ENCODE data around the gene SPC24.
A peak's percentile ranks its signal among the peaks of the same experiment; 100 is the strongest.

The SPC24 gene

GRCh38 chr19:11155373-11156120, at the start of gene SPC24:
SPC24 (minus strand) TSS chr19:11155782; CDS start chr19:11155776, 6 bp downstream.
- DNase-seq: peak; percentile 93

- DNase-seq: no peak
Observed at GRCh38 chr19:11204943-11205349, 49.4 kb upstream of the SPC24 start.

DNA sequence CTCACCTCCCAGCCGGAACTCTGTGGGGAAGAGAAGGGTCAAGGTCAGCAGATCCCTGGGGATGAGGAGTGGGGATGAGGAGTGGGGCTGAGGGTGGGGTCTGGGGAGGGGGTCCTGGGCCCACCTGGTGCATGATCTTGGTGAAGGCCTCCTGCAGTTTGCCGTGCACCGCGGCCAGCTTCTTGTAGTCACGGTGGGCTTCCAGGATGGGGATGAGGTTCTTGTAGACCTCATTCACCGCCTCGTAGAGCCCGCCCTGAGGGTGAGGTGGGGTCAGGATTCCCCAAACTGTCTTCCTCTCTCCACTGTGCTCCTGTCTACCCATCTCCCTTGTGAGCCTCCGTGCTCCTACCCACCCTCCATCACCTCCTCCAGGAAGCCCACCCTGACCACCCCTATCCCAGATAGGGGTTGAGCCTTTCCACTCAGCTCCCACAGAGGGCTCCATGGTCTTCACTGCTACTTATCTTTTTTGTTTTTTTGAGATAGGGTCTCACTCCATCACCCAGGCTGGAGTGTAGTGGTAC, 48.6 kb upstream of the SPC24 start:
- DNase-seq: no peak

GRCh38 chr19:11203194-11204075, 47.9 kb upstream of the SPC24 start:
- DNase-seq: no peak

DNA sequence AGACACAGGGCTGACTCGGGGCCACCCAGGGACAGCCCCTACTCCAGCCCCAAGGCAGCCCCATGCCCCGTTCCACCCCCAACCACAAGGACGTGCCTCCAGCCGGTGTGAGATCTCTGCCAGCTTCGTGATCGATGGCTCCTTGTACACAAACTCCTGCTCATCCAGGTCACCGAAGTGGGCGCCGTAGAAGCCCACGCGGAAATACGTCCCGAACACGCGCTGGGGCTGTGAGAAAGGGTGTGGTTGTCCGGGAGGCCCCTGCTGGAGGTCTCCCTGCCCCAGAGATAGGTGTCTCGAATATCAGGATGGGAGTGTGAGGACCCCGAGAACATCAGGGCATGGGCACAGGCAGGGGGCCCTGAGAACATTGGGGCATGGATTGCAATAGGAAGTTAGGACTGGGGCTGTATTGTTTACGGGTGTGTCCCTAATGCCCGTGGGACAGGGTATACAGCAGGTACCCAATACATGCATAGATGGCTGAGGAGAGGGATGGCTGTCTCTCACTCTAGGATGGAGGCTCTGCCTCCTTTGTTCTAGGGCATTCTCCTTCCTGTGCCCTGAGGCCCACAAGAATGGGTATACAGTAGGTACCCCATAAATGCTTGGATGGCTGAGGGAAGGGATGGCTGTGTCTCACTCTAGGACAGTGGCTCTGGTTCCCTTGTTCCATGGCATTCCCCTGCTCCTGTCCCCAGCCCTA, 47.1 kb upstream of the SPC24 start:
- no peak for DNase-seq

GRCh38 chr19:11201791-11202190, 46.2 kb upstream of the SPC24 start:
- DNase-seq: no peak

GRCh38 chr19:11200931-11201330, 45.3 kb upstream of the SPC24 start:
- DNase-seq: no peak

DNA sequence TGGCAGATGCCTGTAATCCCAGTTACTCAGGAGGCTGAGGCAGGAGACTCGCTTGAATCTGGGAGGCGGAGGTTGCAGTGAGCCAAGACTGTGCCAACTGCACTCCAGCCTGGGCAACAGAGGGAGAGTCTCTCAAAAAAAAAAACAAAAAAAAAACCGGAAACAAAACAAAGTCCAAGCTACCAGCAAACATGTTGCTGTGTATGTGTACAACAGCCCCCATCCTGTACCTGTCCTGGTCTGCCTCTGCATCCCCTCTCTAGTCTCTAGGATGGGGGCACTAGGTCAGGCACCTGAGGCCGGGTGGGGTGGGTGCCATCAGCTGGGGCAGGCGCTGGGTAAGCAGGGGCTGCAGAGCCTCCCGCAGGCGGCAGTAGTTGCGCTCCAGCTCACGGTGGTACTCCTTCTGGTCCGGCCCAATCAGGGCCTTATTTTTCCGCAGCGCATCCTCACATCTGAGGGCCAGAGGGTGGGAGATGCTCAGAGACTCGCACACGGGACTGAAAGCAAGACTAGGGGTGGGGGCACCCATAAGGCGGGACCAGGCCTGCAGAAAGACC, 44.5 kb upstream of the SPC24 start:
- DNase-seq: no peak

GRCh38 chr19:11199517-11199916, 43.9 kb upstream of the SPC24 start:
- no peak for DNase-seq

DNA sequence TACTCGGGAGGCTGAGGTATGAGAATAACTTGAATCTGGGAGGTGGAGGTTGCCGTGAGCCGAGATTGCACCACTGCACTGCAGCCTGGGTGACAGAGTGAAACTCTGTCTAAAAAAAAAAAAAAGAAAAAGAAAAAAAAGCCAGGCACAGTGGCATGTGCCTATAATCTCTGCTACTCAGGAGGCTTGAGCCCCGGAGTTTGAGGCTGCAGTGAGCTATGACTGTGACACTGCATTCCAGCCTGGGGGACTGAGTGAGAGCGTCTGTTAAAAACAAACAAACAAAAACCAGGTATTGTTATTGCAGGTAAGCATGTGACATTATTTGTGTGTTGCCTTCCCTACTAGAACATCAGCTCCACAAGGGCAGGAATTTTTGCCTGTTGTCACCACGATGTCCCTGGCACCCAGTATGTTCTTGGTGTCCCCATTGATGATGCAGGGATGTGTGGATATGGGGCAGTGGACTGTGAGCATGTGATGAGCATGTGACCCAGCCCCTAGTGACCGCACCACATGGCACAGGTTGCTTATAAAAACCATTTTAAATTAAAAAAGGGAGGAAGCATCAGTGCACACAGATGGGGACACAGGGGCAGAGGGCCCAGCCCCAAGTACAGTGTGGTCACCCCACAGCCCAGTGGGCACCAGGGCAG, 43.3 kb upstream of the SPC24 start:
- no peak for DNase-seq

- DNase-seq: no peak
Observed at GRCh38 chr19:11198175-11198534, 42.6 kb upstream of the SPC24 start.

DNA sequence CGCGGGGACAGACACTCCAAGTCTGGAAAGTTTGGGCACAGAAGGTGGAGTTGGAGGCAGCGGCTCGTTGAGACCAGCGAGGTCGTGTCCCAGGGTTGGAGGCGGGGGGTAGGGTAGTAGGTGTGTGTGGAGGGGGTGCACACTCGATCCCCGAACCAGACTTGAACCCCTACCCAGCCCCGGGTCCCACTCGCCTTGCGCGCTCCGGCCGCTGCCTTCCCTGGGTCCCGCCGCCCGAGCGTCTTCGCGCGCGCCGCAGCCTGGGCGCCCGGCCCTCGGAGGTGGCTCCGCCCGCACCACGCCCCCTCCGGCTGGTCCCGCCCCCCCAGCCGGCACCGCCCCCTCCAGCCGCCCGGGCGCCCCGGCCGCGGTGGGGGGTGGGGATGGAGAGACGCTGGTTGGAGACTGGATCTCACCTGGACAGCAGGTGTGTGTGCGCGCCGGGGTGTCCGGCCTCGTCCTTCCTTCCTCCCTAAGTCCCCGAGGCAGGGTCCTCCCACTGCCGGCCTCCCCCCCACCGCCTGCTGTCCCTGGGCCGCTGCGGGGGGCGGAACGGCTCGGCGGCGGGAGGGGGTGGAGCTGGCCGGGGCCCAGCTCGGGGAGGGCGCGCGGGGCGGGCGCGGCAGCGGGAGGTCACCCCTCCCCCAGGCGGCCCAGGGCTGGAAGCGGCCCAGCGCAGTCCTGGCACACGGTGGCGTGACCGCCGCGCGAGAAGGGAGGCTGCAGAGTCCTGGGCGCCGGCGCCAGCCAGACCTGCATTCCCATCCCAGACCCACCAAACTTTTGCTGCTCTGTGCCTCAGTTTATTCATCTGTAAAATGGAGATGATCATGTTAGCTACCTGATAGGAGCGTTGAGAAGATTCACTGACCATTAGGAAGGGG, 42.0 kb upstream of the SPC24 start, which contains the start of gene KANK2:
Gene KANK2 (minus strand): TSS at position 255 of the 884 bp plus-strand sequence. CDS start 3,034 bp downstream, outside the sequence.
- DNase-seq: peak; percentile 59

GRCh38 chr19:11196406-11197287, 41.1 kb upstream of the SPC24 start:
- no peak for DNase-seq

DNA sequence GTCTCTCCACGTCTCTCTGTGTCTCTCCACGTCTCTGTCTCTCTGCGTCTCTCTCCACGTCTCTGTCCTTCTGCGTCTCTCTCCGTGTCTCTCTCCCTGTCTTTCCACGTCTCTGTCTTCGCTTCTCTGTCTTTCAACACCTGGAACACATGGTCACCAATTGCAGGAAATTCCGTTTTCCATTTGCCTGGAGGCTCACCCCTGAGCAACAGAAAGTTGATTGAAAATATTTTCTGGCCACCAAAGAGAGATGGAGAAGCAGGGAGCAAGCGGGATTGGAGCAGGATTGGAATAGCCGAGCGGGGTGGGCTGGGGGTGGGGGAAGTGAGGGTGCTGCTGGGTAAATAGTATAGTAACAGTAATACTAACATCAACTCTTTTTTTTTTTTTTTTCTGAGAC, 40.1 kb upstream of the SPC24 start:
- no peak for DNase-seq

DNA sequence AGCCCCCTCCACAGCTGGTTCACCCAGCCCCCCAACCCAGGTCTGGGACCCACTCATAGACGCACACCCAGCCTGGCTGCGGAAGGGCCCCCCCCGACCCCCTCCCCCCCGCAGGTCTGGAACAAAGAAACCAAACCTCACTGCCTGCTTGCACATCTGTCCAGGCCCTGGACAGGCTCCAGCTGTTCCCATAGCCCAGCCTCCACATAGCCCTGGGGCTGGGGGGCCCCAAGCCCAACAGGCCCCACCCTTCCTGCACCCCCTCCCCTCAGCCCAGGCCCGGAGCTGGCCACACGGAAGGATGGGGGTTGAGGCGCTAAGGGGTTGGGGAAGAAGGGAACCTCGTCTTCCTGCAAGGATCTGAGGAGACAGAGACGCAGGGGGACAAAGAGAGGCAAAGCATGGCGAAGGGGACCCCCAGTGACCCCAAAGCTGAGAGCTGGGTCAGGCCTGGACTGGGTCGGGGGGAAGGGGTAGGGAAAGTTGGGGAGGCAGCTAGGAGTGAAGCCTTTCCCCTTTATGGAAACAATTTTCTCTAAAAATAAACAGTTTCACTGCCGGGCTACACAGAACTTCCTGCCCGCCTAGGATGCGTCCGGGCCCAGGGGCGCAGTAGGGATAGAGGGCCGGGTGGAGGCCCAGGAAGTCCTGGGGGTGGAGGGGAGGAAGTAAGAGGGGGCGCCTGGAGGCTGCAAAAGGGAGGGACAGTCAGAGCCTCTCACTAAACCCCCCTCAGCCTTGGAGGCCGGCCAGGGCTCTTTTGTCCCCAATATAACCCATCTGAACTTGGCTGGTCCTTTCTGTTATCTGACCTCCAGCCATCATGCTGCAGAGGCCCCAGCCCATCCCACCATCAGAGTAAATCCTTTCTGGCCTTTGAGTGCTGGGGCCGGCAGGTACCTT, 39.3 kb upstream of the SPC24 start:
- no peak for DNase-seq

- DNase-seq: no peak
Observed at GRCh38 chr19:11194173-11194572, 38.6 kb upstream of the SPC24 start.

GRCh38 chr19:11192957-11193939, 37.7 kb upstream of the SPC24 start:
- DNase-seq: no peak

DNA sequence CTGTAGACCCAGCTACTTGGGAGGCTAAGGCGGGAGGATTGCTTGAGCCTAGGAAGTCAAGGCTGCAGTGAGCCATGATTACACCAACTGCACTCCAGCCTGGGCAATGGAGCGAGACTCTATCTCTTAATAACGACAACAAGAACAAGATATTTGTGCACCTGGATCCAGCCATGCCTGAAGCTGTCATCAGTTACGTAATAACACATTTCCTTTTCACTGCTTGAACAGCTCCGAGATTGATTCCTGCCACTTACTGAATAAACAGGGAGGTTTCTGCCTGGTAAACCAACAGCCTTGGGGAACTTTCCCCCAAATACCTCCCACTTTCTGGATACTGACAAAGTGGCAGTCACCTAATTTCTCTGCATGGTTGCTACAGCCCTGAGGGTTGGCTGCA, 36.4 kb upstream of the SPC24 start:
- DNase-seq: no peak
